H1 (cell line): ENCODE results near the gene OVOL3. TPM values are rescaled to one million over a fixed set of nuclear protein-coding genes. Genes with fewer than 3 reads are reported as not detected.

ENCODE experiments used
- ATF3 ChIP-seq: IDR thresholded peaks from 2 replicates; pipeline ENCODE4 v1.6.1; 2011; ENCODE audit warnings: low read depth, mild to moderate bottlenecking, low read length; ENCODE audit not compliant: insufficient read depth
- BACH1 ChIP-seq: IDR thresholded peaks from 2 replicates; pipeline ENCODE4 v1.6.1; 2012; ENCODE audit warnings: low read length, improper control_type of control experiment
- CBX5 ChIP-seq: fragments of 300-800, 300-1000 bp; sonication (generic); IDR thresholded peaks from 2 replicates; pipeline ENCODE4 v1.7.1; 2016; ENCODE audit warnings: antibody characterized with exemption, low read length, low read depth
- KDM5A ChIP-seq: fragments of 200-600 bp; IDR thresholded peaks from 2 replicates; pipeline ENCODE4 v1.7.1; 2012; ENCODE audit warnings: mild to moderate bottlenecking, low read length, inconsistent platforms, mixed read lengths
- MAX ChIP-seq: IDR thresholded peaks from 2 replicates; pipeline ENCODE4 v1.6.1; 2012; ENCODE audit warnings: inconsistent platforms
- NRF1 ChIP-seq: IDR thresholded peaks from 2 replicates; pipeline ENCODE4 v1.6.1; 2011; ENCODE audit warnings: mild to moderate bottlenecking, low read depth, low read length, improper control_type of control experiment
- polyA plus RNA-seq, 7 experiments: library from polyadenylated mRNA; depleted of rRNA in 3 of 7; stranded (reverse) in 5 of 7; unstranded in 2 of 7; fragments of >200 nt in 5 of 7; fragments of 200-250 nt in 2 of 7; gene quantifications; 1 replicate in 5 of 7; 2 replicates in 1 of 7; 4 replicates in 1 of 7; pipeline versions ENCODE4 v1.2.1 to v1.2.3, GENCODE V29; 2011 to 2013; ENCODE audit warnings: missing spikeins in 2 of 7, mixed read lengths in 2 of 7
- total RNA-seq: library from RNA; stranded (reverse); fragmentation: NEBNext Ultra II Directional; extraction: Animal tissue kit (Norgen Biotek cat#: 25700); gene quantifications from 2 replicates; pipeline ENCODE4 v1.2.1, GENCODE V29; 2021

The OVOL3 gene
- total and polyA plus RNA-seq, 2 of the 8 experiments (the other 6 are each of a cell fraction or from before 2014, with no cell fraction given) = 0.45 TPM; not detected in 1

GRCh38 chr19:36120092-36120983, 9.4 kb downstream of the OVOL3 start (continued):
- no peak for TF ChIP-seq BACH1
- TF ChIP-seq ATF3 = no peak
- TF ChIP-seq CBX5 = no peak
- no peak for TF ChIP-seq KDM5A
- TF ChIP-seq NRF1 = no peak
- TF ChIP-seq MAX = no peak
